ENCODE measurements around the gene CCL2.

DNA sequence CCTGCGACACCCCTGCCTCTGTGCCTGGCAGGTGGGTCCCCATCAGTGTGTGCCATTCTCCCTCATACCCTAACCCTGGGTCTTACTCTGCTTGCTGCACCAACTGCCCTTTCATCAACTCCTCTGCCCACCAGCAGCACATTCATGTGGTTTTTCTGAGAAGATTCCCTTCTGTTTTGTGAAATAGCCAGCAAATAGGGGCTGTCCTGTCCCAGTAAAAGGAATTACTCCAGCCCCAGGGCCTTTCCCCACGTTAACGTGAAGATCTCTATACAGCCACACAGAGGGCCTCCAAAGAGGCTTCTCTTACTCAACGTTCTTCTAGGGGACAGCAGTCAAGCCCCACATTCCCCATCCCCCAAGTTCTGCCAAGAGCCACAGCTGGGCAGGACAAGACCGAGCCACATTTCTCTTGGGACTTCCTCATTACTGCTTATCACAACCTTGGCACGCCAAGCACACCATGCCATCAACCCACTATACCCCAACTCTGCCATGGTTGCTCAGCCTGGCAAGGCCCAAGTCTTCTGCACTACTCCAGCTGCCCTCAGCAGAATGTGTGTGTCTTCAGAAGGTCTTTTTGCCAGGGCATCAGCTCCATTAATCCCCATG is 18.7 kb upstream of the CCL2 start:
- no peak for TF ChIP-seq CTCF (conservative IDR thresholded peaks at IDR 0.05)
- TF ChIP-seq ZFX (IDR thresholded peaks at IDR 0.05), result no peak
